Mononuclear cell (primary cell): ENCODE measurements around the gene MAT2A. TPM values are rescaled to one million over a fixed set of nuclear protein-coding genes. Genes with fewer than 3 reads are reported as not detected.

Source experiments
- H3K27me3 ChIP-seq: 2 replicates; pipeline ENCODE4 v1.6.0; 2011; ENCODE audit warnings: low read length, control low read depth; ENCODE audit not compliant: insufficient read depth
- H3K4me1 ChIP-seq: 2 replicates; pipeline ENCODE4 v1.5.1; 2011; ENCODE audit warnings: mild to moderate bottlenecking, low read length, control low read depth; ENCODE audit not compliant: insufficient read depth
- H3K4me3 ChIP-seq: 2 replicates; pipeline ENCODE4 v1.5.1; 2011; ENCODE audit warnings: mild to moderate bottlenecking, low read length, moderate library complexity
- H3K9me3 ChIP-seq: 2 replicates; pipeline ENCODE4 v1.5.1; 2011; ENCODE audit warnings: low read depth, mild to moderate bottlenecking, control low read depth, low read length
- total RNA-seq: library from RNA; depleted of rRNA; stranded (reverse); fragments of >200 nt; gene quantifications from one replicate; pipeline ENCODE4 v1.2.3, GENCODE V29; 2012

The MAT2A gene
- 67.0 TPM for total RNA-seq

DNA sequence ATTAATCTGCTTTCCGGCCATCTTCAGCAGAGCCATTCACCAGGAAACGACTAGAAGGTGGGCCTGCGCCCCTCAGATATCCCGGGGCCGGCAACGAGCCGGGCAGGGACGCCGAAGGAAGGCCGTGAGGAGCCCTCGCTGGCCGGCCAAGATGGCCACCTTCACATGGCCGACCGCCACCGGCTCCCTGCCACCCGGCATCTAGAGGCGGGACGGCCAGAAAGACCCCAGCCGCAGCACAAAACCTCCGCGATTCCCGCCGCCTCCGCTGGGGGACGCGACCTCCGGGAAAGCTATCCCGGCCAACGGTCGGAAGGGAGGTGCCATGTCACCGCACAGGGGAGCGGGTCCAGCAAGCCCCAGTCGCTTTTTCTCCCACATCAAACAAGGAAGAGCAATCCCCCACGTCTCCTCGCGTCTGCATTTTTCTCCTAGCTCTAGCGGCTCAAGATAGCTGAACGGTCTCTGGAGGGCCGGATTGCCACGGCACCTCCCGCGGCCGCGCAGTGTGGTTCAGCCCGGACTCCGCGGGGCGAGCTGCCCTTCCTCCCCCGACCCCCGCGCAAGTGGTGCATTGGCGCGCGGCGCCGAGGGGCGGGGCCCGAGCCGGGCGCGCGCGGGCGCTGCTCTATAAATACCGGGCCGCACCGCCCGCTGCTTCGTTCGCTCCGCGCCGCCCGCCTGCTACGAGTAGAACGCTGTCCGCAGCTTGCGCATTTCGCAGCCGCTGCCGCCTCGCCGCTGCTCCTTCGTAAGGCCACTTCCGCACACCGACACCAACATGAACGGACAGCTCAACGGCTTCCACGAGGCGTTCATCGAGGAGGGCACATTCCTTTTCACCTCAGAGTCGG, at the start of gene MAT2A:
MAT2A (plus strand) TSS at position 662 of the 854 bp plus-strand sequence; CDS start at position 782, 120 bp downstream.
- H3K27me3 ChIP-seq, result no peaks in the 10 kb centered on the region
- no peaks in the 10 kb centered on the region for H3K9me3 ChIP-seq
- H3K4me3 ChIP-seq, result peak within 1 kb of the TSS; percentile 92
- H3K4me1 ChIP-seq, result peaks cover 47% of the 10 kb centered on the region

DNA sequence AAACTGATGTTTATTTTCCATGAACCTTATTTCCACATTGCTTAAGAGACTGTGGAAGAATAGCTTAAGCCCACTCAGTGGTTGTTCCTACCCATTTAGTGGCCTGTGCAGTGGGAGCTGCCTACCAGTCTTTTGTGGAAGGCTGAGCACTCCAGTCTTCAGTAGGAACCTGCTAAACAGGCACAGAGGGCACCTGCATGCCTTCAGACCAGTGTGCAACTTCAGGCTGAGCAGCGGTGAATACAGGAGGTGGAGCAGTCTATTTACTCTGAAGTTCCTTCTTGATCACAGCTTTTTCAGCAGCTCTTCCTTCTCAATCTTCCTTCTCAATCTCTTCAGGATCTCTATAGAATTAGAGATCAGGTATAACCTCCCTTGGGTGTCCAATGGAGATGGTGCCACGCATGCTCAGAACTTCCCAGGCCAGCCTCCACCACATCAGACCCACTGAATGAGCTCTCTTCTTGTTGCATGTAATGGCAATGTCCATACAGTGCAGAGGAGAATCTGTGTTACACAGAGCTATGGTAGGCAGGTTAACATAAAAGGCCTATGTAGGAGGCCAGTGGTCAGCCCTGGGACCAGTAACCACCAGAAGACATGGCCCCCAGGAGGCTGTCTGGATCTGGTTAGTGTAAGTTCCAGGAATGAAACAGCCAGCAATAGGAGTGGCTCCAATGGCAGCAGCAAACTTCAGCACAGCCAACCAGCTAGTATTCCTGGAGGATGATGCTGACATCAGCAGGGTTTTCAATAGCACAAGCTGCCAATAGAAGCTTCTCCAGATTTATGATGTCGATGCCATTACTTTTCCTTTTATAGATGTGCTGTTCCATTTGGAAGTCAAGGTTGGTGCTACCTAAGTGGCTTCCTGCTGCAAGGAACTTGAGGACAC, 47.9 kb upstream of the MAT2A start:
- Histone ChIP-seq H3K9me3 (no peaks in the 10 kb centered on the region), H3K27me3 (no peaks in the 10 kb centered on the region)

GRCh38 chr2:85496436-85496835, 42.5 kb upstream of the MAT2A start:
- Histone ChIP-seq H3K4me1 (peaks cover 33% of the 10 kb centered on the region), H3K9me3 (no peaks in the 10 kb centered on the region), H3K27me3 (no peaks in the 10 kb centered on the region), H3K4me3 (no peak overlapping the region)

More for the DNA sequence above, 47.9 kb upstream of the MAT2A start:
- Histone ChIP-seq H3K4me3 (no peak overlapping the region), H3K4me1 (peaks cover under 1% of the 10 kb centered on the region)

DNA sequence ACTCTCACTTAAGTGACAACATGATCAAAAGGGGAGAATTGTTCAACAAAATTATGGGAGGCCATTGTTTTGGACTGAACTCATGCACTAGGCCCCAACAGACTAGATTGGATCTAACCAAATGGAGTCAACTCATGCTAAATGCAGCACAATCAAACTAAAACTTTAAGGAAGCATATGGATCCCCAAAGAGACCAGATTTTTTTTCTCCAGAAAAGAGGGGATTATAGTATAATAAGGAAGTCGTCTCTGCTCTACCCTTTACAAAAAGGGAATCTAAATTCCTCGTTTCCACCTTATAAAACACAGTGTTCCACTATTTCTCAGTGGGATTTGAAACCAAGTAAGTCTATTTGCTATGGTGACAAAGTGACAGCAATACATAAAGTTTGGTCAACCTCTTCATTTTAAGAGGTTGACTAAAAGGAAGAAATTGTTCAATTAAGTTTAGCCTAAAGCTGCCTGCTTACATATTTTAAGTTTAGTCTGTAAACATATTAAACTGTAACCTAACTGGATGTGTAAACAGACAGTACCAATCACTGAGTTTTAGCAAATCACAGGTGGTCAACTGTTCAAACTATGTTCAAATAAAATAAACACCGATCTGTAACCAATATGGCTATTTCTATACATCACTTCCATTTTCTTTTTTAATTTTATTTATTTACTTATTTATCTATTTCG, 40.9 kb upstream of the MAT2A start:
- Histone ChIP-seq H3K4me1 (peaks cover 48% of the 10 kb centered on the region), H3K9me3 (no peaks in the 10 kb centered on the region), H3K4me3 (no peak overlapping the region), H3K27me3 (no peaks in the 10 kb centered on the region)

GRCh38 chr2:85501248-85501647, 37.7 kb upstream of the MAT2A start:
- no peaks in the 10 kb centered on the region for H3K27me3 ChIP-seq
- no peaks in the 10 kb centered on the region for H3K9me3 ChIP-seq
- H3K4me3 ChIP-seq, result no peak overlapping the region
- peaks cover 54% of the 10 kb centered on the region for H3K4me1 ChIP-seq

- peaks cover 54% of the 10 kb centered on the region for H3K4me1 ChIP-seq
- no peaks in the 10 kb centered on the region for H3K27me3 ChIP-seq
- H3K4me3 ChIP-seq, result no peak overlapping the region
- H3K9me3 ChIP-seq, result no peaks in the 10 kb centered on the region
Measured at GRCh38 chr2:85502720-85503119, 36.2 kb upstream of the MAT2A start.

- H3K9me3 ChIP-seq, result no peaks in the 10 kb centered on the region
- no peak overlapping the region for H3K4me3 ChIP-seq
- H3K4me1 ChIP-seq, result peaks cover 49% of the 10 kb centered on the region
- H3K27me3 ChIP-seq, result no peaks in the 10 kb centered on the region
Measured at GRCh38 chr2:85503168-85503850, 35.7 kb upstream of the MAT2A start.

- no peaks in the 10 kb centered on the region for H3K27me3 ChIP-seq
- H3K4me1 ChIP-seq, result peaks cover 42% of the 10 kb centered on the region
- no peak overlapping the region for H3K4me3 ChIP-seq
- H3K9me3 ChIP-seq, result no peaks in the 10 kb centered on the region
Measured at GRCh38 chr2:85503851-85504777, 34.9 kb upstream of the MAT2A start.

DNA sequence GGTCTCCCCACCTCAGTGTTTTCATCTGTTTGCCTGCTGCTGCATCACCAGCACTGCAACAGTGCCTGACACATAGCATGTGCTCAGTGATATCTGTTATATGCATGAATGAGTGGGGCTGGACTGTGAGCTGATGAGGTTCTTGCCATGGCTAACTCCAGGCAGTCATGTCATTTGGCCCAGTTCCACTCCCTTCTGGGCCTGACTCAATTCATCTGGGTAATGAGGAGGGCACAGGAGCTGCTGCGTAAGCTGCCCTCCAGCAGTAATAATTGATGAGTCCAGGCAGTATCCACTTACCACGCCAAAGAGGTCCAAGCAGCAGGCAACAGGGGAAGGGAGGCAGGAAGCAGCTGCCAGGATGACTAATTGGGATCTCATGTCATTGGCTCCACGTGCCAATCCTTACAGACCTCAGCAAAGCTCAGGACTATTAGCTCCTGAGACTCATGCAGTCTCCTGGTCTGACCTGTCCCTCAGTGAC, 34.1 kb upstream of the MAT2A start:
- no peak overlapping the region for H3K4me3 ChIP-seq
- H3K27me3 ChIP-seq, result no peaks in the 10 kb centered on the region
- H3K9me3 ChIP-seq, result no peaks in the 10 kb centered on the region
- peaks cover 35% of the 10 kb centered on the region for H3K4me1 ChIP-seq

GRCh38 chr2:85505551-85506238, 33.3 kb upstream of the MAT2A start:
- no peaks in the 10 kb centered on the region for H3K9me3 ChIP-seq
- no peaks in the 10 kb centered on the region for H3K27me3 ChIP-seq
- H3K4me1 ChIP-seq, result peaks cover 30% of the 10 kb centered on the region
- H3K4me3 ChIP-seq, result no peak overlapping the region

GRCh38 chr2:85506768-85507181, 32.2 kb upstream of the MAT2A start:
- no peaks in the 10 kb centered on the region for H3K27me3 ChIP-seq
- no peaks in the 10 kb centered on the region for H3K9me3 ChIP-seq
- peaks cover 29% of the 10 kb centered on the region for H3K4me1 ChIP-seq
- no peak overlapping the region for H3K4me3 ChIP-seq

- Histone ChIP-seq H3K4me1 (peaks cover 14% of the 10 kb centered on the region), H3K9me3 (no peaks in the 10 kb centered on the region), H3K27me3 (no peaks in the 10 kb centered on the region)
Measured at GRCh38 chr2:85511008-85511811, 27.8 kb upstream of the MAT2A start.

More at GRCh38 chr2:85511008-85511811, 27.8 kb upstream of the MAT2A start:
- H3K4me3 ChIP-seq, result no peak overlapping the region
